T-helper 1 cell treated with Interleukin-12 subunit alpha and Interleukin-12 subunit beta and Interleukin-4 antibody, amounts not matched to agents 30 ng/mL and 1 ng/mL, for 36 hours (primary cell): ENCODE data around the gene RHBDD1. TPM values are rescaled to one million over a fixed set of nuclear protein-coding genes. Genes with fewer than 3 reads are reported as not detected.

Experiments used
- intact Hi-C: fragments of 100-400 bp; cut with micrococcal nuclease; formaldehyde crosslinking; loops from one replicate; pipeline ENCODE4 v1.15.1; 2024
- total RNA-seq: library from RNA; stranded (reverse); gene quantifications from 2 replicates; pipeline ENCODE4 v1.2.3, GENCODE V29; 2022

The RHBDD1 gene
- total RNA-seq, 1 donor from 2014 or later = 38.7 TPM

- intact Hi-C loops = loop anchor here (1.0 to 10.0 kb wide), 5 partner anchors 8 to 1875 kb away; partner anchors contain the start of gene MFF
These were observed 36.5 kb upstream of the RHBDD1 start, which contains the start of gene IRS1 for GRCh38 chr2:226799211-226799975. TSS of gene IRS1 (minus strand) at chr2:226799820. CDS start at chr2:226798738, 1,082 bp downstream.

- intact Hi-C loops = loop anchor here (1.0 to 10.0 kb wide), 8 partner anchors 9 to 1875 kb away; partner anchors contain the start of gene MFF
These were observed 35.6 kb upstream of the RHBDD1 start for GRCh38 chr2:226799976-226800940.

GRCh38 chr2:226800941-226801784 is 34.7 kb upstream of the RHBDD1 start:
- intact Hi-C loops = loop anchor here (2.0 to 10.0 kb wide), 3 partner anchors 436 to 812 kb away; no protein-coding TSS in a partner anchor

GRCh38 chr2:226802573-226802972 is 33.3 kb upstream of the RHBDD1 start:
- intact Hi-C loops = loop anchor here (1.0 to 10.0 kb wide), 11 partner anchors 9 to 1134 kb away; no protein-coding TSS in a partner anchor

GRCh38 chr2:226803410-226803809 is 32.4 kb upstream of the RHBDD1 start:
- intact Hi-C loops = loop anchor here (5.0 to 10.0 kb wide), 2 partner anchors 434 to 489 kb away; no protein-coding TSS in a partner anchor

- intact Hi-C loops = no loop called here
These were observed 22.6 kb upstream of the RHBDD1 start for GRCh38 chr2:226813148-226813701.

- intact Hi-C loops = no loop called here
These were observed 16.9 kb upstream of the RHBDD1 start for GRCh38 chr2:226818930-226819329.

GRCh38 chr2:226825056-226825455 is 10.8 kb upstream of the RHBDD1 start:
- intact Hi-C loops = no loop called here

GRCh38 chr2:226828191-226828590 is 7.7 kb upstream of the RHBDD1 start:
- intact Hi-C loops = no loop called here

- intact Hi-C loops = loop anchor here (10.0 kb wide), 1 partner anchor 405 kb away; no protein-coding TSS in a partner anchor
These were observed 5.9 kb upstream of the RHBDD1 start for GRCh38 chr2:226829721-226830631.

GRCh38 chr2:226831266-226831665 is 4.6 kb upstream of the RHBDD1 start:
- intact Hi-C loops = loop anchor here (10.0 kb wide), 1 partner anchor 404 kb away; no protein-coding TSS in a partner anchor

GRCh38 chr2:226832061-226832460 is 3.8 kb upstream of the RHBDD1 start:
- intact Hi-C loops = loop anchor here (10.0 kb wide), 1 partner anchor 403 kb away; no protein-coding TSS in a partner anchor

- intact Hi-C loops = loop anchor here (1.0 to 10.0 kb wide), 11 partner anchors 24 to 1908 kb away; partner anchors contain the start of gene AGFG1
These were observed 974 bp upstream of the RHBDD1 start for GRCh38 chr2:226834880-226835279.

GRCh38 chr2:226835420-226835795 is 446 bp upstream of the RHBDD1 start:
- intact Hi-C loops = loop anchor here (1.0 to 10.0 kb wide), 11 partner anchors 24 to 1908 kb away; partner anchors contain the start of gene AGFG1

GRCh38 chr2:226836548-226836885 is 663 bp downstream of the RHBDD1 start:
- intact Hi-C loops = loop anchor here (1.0 to 10.0 kb wide), 11 partner anchors 45 to 1909 kb away; partner anchors contain the start of genes AGFG1 and MFF

- intact Hi-C loops = loop anchor here (2.0 to 10.0 kb wide), 6 partner anchors 121 to 1910 kb away; partner anchors contain the start of gene AGFG1
These were observed 1.5 kb downstream of the RHBDD1 start for GRCh38 chr2:226837334-226837733.

GRCh38 chr2:226837787-226838603 is 2.1 kb downstream of the RHBDD1 start:
- intact Hi-C loops = loop anchor here (2.0 to 10.0 kb wide), 6 partner anchors 121 to 1911 kb away; partner anchors contain the start of gene AGFG1

GRCh38 chr2:226838722-226839121 is 2.9 kb downstream of the RHBDD1 start:
- intact Hi-C loops = loop anchor here (5.0 to 10.0 kb wide), 4 partner anchors 396 to 1911 kb away; partner anchors contain the start of gene AGFG1
